HG03060 (cell line): ENCODE measurements around the gene RASGEF1B.
A peak's percentile ranks its signal among the peaks of the same experiment; 100 is the strongest.
"Not testable (repeated sequence)": the region's sequence is repeated elsewhere in the genome, so short reads cannot be mapped to it uniquely, and the experiment has no call there.

Experiments
- ATAC-seq: cut with Tn5 transposase; IDR thresholded peaks from one replicate; pipeline ENCODE4 v1.9.1; 2021; ENCODE audit warnings: low read depth, moderate number of reproducible peaks; ENCODE audit not compliant: unreplicated experiment

Gene RASGEF1B

GRCh38 chr4:81499840-81500239 is 28.1 kb upstream of the RASGEF1B start:
- ATAC-seq, result no peak

- no peak for ATAC-seq
Observed at GRCh38 chr4:81498551-81499099, 26.9 kb upstream of the RASGEF1B start.

GRCh38 chr4:81498046-81498445 is 26.3 kb upstream of the RASGEF1B start:
- ATAC-seq, result no peak

GRCh38 chr4:81495345-81495744 is 23.6 kb upstream of the RASGEF1B start:
- ATAC-seq, result no peak

- ATAC-seq, result peak; percentile 51
Observed at GRCh38 chr4:81494031-81494431, 22.3 kb upstream of the RASGEF1B start.

GRCh38 chr4:81492606-81493230 is 21.0 kb upstream of the RASGEF1B start:
- ATAC-seq, result no peak

- peak; percentile 65 for ATAC-seq
Observed at GRCh38 chr4:81491943-81492342, 20.2 kb upstream of the RASGEF1B start.

GRCh38 chr4:81490403-81491160 is 18.9 kb upstream of the RASGEF1B start:
- ATAC-seq, result no peak

- no peak for ATAC-seq
Observed at GRCh38 chr4:81486502-81486901, 14.8 kb upstream of the RASGEF1B start.

GRCh38 chr4:81485310-81485980 is 13.7 kb upstream of the RASGEF1B start:
- no peak for ATAC-seq

- no peak for ATAC-seq
Observed at GRCh38 chr4:81482326-81482725, 10.6 kb upstream of the RASGEF1B start.

- no peak for ATAC-seq
Observed at GRCh38 chr4:81481151-81481550, 9.4 kb upstream of the RASGEF1B start.

GRCh38 chr4:81479573-81479972 is 7.9 kb upstream of the RASGEF1B start:
- ATAC-seq, result not testable (repeated sequence)

GRCh38 chr4:81473331-81474265 is 1.9 kb upstream of the RASGEF1B start:
- ATAC-seq, result not testable (repeated sequence)

- peak; percentile 60 for ATAC-seq
Observed at GRCh38 chr4:81472281-81473182, 825 bp upstream of the RASGEF1B start.

GRCh38 chr4:81471298-81471587 is 464 bp downstream of the RASGEF1B start:
- ATAC-seq, result no peak

- ATAC-seq, result no peak
Observed at GRCh38 chr4:81470456-81471297, 1.0 kb downstream of the RASGEF1B start.

GRCh38 chr4:81469781-81470455 is 1.8 kb downstream of the RASGEF1B start:
- ATAC-seq, result no peak
